T-helper 2 cell treated with Interferon-gamma antibody and Interleukin-4, amounts not matched to agents 5 μg/mL and 100 μg/mL, for 36 hours (primary cell): Measurements from ENCODE around the gene MYH10.

ENCODE experiments used
- DNase-seq: peaks from one replicate; pipeline ENCODE4 v3.0.0; 2021; ENCODE audit warnings: low spot score
- H3K27ac Mint-ChIP-seq: one replicate; pipeline ENCODE4 v1.8.0; 2021; ENCODE audit warnings: mild to moderate bottlenecking, mixed read lengths
- H3K27me3 Mint-ChIP-seq: one replicate; pipeline ENCODE4 v1.8.0; 2021; ENCODE audit warnings: low read depth, mixed read lengths
- H3K36me3 Mint-ChIP-seq: one replicate; pipeline ENCODE4 v1.8.0; 2021; ENCODE audit warnings: low read depth, mixed read lengths
- H3K4me1 Mint-ChIP-seq: one replicate; pipeline ENCODE4 v1.8.0; 2021; ENCODE audit warnings: low read depth, mixed read lengths
- H3K4me3 Mint-ChIP-seq: one replicate; pipeline ENCODE4 v1.8.0; 2022; ENCODE audit warnings: mild to moderate bottlenecking, moderate library complexity, mixed read lengths
- H3K9me3 Mint-ChIP-seq: one replicate; pipeline ENCODE4 v1.8.0; 2021; ENCODE audit warnings: mixed read lengths

The MYH10 gene

DNA sequence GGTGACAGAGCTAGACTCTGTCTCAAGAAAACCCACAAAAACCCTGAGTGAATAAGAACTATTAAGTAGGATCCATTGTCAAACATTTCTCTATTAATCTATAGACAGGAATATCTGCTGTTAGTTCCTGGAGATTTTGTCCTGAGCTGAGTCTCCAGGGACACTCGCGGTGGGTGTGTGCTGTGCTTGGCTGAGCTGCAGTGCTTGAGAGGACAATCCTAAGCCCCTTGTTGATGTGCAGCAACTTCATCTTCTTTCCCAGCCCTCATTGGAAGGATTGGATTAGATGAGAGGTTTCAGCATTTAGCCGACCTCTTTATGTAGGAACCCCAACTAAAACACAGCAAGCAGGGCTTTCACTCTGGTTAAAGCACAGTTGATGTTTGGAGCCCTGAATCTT lies 161.5 kb downstream of the MYH10 start:
- Mint-ChIP-seq H3K27ac (no peak overlapping the region), H3K4me1 (no peaks in the 10 kb centered on the region), H3K27me3 (no peaks in the 10 kb centered on the region), H3K9me3 (no peaks in the 10 kb centered on the region), H3K36me3 (peaks cover 25% of the 10 kb centered on the region), H3K4me3 (no peak overlapping the region)
- no peak for DNase-seq

DNA sequence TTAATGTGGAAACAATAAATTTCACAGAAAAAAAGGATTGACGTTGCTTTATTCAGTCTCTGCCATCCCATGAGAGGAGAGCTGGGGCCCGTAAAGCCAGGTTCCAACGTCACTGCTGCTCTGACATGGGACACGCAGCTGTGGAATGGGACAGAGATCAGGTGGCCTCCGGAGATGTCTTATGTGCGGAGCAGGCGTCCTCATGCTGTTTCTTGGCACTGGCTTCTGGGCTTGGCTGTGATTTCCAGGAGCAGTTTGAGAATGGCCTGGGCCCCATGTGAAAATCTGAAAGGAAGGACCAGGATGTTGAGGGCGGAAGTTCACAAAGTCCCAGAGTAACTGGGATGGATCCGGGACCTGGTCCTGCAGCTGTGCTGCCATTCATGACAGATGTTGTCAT lies 162.4 kb downstream of the MYH10 start:
- no peak for DNase-seq
- no peaks in the 10 kb centered on the region for H3K9me3 Mint-ChIP-seq
- no peaks in the 10 kb centered on the region for H3K4me1 Mint-ChIP-seq
- no peak overlapping the region for H3K27ac Mint-ChIP-seq
- no peaks in the 10 kb centered on the region for H3K27me3 Mint-ChIP-seq
- peaks cover 27% of the 10 kb centered on the region for H3K36me3 Mint-ChIP-seq
- H3K4me3 Mint-ChIP-seq = no peak overlapping the region

DNA sequence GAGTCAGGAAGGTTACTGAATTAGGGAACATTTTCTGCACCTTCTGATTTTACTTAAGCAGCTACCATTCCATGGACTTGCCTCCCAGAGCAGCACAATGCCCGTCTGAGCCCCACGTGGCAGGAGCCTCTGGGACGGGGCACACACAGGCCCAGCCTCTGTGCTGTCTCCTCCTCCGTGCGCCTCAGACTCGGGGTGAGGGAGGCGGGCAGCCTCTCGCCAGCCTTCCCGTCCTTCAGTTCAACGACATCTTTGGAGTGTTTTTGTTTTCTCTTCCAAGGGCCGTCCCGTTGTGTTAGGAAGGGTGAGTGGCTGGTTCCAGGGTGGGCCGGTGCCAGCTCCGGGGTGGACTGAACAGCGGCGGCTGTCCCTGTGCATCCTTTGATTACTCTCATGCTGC lies 163.0 kb downstream of the MYH10 start:
- H3K4me3 Mint-ChIP-seq = no peak overlapping the region
- H3K4me1 Mint-ChIP-seq = no peaks in the 10 kb centered on the region
- no peaks in the 10 kb centered on the region for H3K27me3 Mint-ChIP-seq
- peaks cover 30% of the 10 kb centered on the region for H3K36me3 Mint-ChIP-seq
- no peak for DNase-seq
- H3K27ac Mint-ChIP-seq = no peak overlapping the region
- H3K9me3 Mint-ChIP-seq = no peaks in the 10 kb centered on the region

DNA sequence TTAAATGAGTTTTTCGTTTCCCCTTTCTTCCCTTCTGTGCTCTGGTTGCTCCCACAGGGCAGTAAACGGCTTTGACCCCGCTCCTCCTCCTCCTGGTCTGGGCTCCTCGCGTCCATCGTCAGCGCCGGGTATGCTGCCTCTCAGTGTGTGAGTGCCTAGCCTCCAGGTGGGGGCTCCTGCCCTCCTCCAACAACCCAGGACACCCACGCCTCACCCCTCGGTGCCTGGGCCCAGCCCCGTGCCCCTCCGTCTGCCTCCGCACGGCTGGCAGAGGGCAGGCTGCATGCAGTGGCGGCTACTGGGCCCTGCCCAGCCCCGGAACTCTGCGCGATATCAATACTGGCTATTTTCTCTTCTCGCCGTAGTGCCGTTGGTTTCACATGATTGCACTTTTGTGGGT lies 163.7 kb downstream of the MYH10 start:
- Mint-ChIP-seq H3K27ac (no peak overlapping the region), H3K9me3 (no peaks in the 10 kb centered on the region), H3K4me1 (no peaks in the 10 kb centered on the region), H3K4me3 (no peak overlapping the region), H3K36me3 (peaks cover 33% of the 10 kb centered on the region), H3K27me3 (no peaks in the 10 kb centered on the region)
- no peak for DNase-seq

DNA sequence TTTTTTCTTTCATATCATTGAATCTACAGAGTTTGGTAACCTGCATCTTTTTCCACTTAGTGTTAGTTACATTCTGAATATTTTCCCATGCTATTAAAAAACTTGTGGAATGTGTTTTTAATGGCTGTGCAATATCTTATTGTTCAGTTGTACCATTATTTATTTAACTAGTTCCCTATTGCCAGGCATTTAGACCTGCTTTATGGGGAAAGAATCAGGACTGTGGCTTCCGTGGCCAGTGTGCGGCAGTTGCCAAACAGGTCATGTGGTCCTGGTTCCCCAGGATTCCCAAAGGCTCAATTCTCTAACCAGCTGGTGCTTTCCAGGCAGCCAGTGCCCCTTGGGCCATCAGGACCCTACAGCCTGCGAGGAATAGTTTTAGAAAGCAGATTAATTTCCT lies 164.1 kb downstream of the MYH10 start:
- no peaks in the 10 kb centered on the region for H3K27me3 Mint-ChIP-seq
- no peaks in the 10 kb centered on the region for H3K9me3 Mint-ChIP-seq
- H3K4me1 Mint-ChIP-seq = no peaks in the 10 kb centered on the region
- H3K36me3 Mint-ChIP-seq = peaks cover 36% of the 10 kb centered on the region
- H3K4me3 Mint-ChIP-seq = no peak overlapping the region
- no peak for DNase-seq
- no peak overlapping the region for H3K27ac Mint-ChIP-seq

DNA sequence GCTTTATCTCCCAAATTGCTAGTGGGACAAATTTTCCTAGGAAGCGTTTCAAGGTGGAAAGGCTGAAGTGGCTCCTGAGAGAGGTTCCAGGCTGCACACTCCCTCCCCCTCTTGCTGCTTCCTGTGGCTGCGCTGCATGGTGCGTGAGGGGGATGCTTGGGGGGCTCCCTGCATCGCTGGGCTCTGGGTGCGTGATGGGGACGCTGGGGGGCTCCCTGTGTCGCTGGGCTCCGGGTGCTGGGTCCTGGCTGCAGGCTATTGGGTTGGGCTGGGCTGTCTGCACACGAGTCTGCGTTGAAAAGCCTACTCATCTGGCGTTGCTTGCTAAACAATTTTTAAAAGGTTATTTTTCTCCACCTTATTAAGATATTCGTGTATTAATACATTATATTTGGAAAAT lies 164.8 kb downstream of the MYH10 start:
- no peak overlapping the region for H3K4me3 Mint-ChIP-seq
- no peaks in the 10 kb centered on the region for H3K4me1 Mint-ChIP-seq
- no peak overlapping the region for H3K27ac Mint-ChIP-seq
- H3K36me3 Mint-ChIP-seq = peaks cover 35% of the 10 kb centered on the region
- H3K27me3 Mint-ChIP-seq = no peaks in the 10 kb centered on the region
- no peak for DNase-seq
- H3K9me3 Mint-ChIP-seq = no peaks in the 10 kb centered on the region

DNA sequence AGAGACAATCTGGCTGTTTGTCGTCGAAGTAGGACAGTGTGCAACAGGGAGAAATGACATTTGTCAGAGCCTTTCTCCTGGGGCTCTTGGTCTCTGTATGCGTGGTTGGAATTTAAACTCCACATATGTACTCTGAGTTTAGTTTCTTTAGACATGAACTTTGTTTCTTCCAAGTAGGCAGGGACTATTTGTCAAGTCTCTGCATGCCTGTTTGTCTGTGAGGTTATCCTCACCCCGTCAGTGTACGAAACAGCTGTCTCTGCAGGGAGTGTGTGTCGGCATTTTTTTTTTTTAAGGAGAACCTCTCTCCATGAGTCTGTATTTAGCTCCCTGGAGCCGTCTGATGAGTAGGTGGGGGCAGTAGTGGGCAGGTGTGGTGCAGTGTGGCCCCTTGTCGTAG lies 165.2 kb downstream of the MYH10 start:
- DNase-seq = no peak
- Mint-ChIP-seq H3K27ac (no peak overlapping the region), H3K9me3 (no peaks in the 10 kb centered on the region), H3K27me3 (no peaks in the 10 kb centered on the region), H3K4me1 (no peaks in the 10 kb centered on the region), H3K36me3 (peaks cover 35% of the 10 kb centered on the region), H3K4me3 (no peak overlapping the region)

DNA sequence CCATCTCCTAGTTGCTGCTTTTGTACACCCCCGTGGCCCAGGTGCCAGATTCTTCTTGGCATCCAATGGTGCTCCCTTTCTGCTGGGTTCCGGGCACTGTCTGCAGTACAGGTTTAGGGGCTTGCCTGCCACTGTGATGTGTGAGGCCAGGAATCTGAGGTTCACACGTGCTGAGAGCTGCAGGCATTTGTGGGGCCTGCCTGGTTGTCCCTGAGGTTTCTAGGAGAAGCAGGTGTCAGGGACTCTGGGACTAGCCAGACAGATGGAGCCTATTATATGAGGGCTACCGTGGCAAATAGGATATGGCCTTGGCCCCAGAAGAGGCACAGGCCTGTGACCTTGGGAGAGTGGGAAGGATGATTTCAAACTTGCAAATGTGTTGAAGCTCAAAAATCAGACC lies 165.6 kb downstream of the MYH10 start:
- Mint-ChIP-seq H3K27me3 (no peaks in the 10 kb centered on the region), H3K9me3 (no peaks in the 10 kb centered on the region), H3K4me3 (no peak overlapping the region), H3K4me1 (no peaks in the 10 kb centered on the region), H3K36me3 (peaks cover 39% of the 10 kb centered on the region), H3K27ac (no peak overlapping the region)
- no peak for DNase-seq

DNA sequence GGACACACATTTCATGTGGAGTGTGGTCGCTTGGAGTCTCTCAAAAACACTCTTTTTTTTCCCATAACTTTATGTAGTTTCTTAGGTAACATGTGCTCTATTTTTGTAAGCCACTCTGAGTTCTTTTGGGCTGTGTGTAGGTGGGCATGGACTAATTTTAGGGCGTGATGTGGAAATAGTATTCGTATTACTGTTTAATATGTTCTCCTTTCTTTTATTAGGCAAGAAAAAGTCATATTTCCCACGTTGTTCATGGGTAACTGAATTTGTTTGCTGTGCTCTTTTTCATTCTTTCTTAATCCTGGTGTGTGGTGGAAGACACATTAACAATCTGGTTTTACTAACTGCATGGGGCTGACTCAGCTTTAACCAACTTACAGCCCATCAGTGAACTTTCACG lies 167.4 kb downstream of the MYH10 start:
- no peak overlapping the region for H3K27ac Mint-ChIP-seq
- peaks cover 46% of the 10 kb centered on the region for H3K36me3 Mint-ChIP-seq
- no peak overlapping the region for H3K4me3 Mint-ChIP-seq
- no peaks in the 10 kb centered on the region for H3K4me1 Mint-ChIP-seq
- no peaks in the 10 kb centered on the region for H3K9me3 Mint-ChIP-seq
- no peak for DNase-seq
- H3K27me3 Mint-ChIP-seq = no peaks in the 10 kb centered on the region

DNA sequence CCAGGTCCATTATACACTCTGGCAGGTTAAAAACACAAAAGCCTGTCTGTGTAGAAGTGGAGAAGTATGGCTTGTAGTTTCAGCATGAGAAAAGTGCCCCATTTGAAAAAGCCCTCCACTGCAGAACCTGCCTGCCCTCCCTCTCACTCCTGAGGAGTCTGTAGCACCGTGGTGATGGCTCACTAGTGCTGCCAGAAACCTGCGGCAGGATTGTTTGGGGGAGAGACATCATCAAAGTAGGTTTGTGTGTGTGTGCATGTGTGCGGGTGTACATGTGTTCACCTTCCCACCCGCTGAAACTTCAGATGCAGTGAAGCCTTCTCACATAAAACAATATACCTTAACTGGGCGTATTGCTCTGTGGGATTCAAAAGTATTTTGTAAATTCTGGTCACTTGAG lies 168.0 kb downstream of the MYH10 start:
- H3K4me1 Mint-ChIP-seq = no peaks in the 10 kb centered on the region
- no peak overlapping the region for H3K4me3 Mint-ChIP-seq
- no peak overlapping the region for H3K27ac Mint-ChIP-seq
- peaks cover 45% of the 10 kb centered on the region for H3K36me3 Mint-ChIP-seq
- no peaks in the 10 kb centered on the region for H3K27me3 Mint-ChIP-seq
- H3K9me3 Mint-ChIP-seq = no peaks in the 10 kb centered on the region
- no peak for DNase-seq

DNA sequence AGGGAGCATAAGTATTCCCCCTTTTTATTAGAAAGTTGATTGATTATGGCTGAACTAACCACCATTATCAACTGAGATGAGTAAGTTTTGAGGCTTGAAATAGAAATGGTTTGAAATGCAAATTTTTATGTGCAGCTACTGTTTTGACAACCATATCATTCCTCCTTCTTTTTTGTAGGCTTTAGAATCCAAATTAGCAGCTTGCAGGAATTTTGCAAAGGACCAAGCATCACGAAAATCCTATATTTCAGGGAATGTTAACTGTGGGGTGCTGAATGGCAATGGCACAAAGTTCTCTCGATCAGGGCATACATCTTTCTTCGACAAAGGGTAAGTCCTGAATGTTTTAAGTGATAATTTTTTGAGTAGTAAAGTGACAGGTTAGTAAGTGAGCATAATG lies 170.7 kb downstream of the MYH10 start:
- Mint-ChIP-seq H3K36me3 (peaks cover 57% of the 10 kb centered on the region), H3K27ac (no peak overlapping the region), H3K4me3 (no peak overlapping the region), H3K27me3 (no peaks in the 10 kb centered on the region), H3K4me1 (peaks cover 8% of the 10 kb centered on the region), H3K9me3 (no peaks in the 10 kb centered on the region)
- no peak for DNase-seq

DNA sequence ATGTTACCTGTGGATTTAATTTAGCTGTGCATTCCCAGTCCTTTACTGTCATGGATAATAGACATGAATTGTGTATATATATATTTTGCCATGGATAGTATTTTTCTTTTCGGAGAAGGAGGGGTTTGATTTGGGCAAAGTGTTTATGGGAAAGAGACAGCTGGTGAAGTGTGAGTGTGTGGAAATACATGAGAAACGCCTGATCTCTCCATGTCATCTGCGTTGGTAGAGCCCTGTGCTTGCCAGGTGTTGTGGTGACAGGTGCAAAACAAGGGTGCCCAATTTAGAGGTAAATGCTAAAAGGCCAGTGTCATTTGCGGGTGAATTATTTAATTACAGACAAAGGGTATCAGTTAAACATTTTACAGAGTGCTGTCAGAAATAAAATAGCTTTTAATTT lies 171.4 kb downstream of the MYH10 start:
- peaks cover 58% of the 10 kb centered on the region for H3K36me3 Mint-ChIP-seq

DNA sequence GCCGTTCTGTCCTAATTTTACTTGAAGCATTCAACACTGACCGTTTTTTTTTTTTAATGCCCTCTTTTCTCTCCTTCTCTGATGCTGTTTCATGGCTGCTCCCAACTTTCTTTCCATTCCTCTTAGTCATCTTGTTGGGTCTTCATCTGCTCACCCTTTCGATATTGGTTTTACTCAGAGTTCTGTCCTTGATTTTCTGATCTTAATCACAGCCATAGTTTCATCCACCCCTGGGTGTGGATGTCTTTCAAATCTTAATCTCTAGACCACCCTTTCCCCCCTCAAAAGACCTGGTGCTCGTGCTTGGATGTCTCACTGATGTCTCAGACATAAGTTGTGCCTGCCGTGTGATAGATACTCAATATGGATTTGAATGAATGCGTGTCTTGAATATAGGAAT lies 172.4 kb downstream of the MYH10 start:
- Mint-ChIP-seq H3K36me3 (peaks cover 56% of the 10 kb centered on the region), H3K4me1 (peaks cover 11% of the 10 kb centered on the region), H3K27me3 (no peaks in the 10 kb centered on the region), H3K9me3 (no peaks in the 10 kb centered on the region), H3K4me3 (no peak overlapping the region), H3K27ac (no peak overlapping the region)
- no peak for DNase-seq

More for the DNA sequence above, 171.4 kb downstream of the MYH10 start:
- no peak for DNase-seq
- H3K9me3 Mint-ChIP-seq = no peaks in the 10 kb centered on the region
- H3K27ac Mint-ChIP-seq = no peak overlapping the region
- H3K4me1 Mint-ChIP-seq = peaks cover 11% of the 10 kb centered on the region
- no peak overlapping the region for H3K4me3 Mint-ChIP-seq
- no peaks in the 10 kb centered on the region for H3K27me3 Mint-ChIP-seq

DNA sequence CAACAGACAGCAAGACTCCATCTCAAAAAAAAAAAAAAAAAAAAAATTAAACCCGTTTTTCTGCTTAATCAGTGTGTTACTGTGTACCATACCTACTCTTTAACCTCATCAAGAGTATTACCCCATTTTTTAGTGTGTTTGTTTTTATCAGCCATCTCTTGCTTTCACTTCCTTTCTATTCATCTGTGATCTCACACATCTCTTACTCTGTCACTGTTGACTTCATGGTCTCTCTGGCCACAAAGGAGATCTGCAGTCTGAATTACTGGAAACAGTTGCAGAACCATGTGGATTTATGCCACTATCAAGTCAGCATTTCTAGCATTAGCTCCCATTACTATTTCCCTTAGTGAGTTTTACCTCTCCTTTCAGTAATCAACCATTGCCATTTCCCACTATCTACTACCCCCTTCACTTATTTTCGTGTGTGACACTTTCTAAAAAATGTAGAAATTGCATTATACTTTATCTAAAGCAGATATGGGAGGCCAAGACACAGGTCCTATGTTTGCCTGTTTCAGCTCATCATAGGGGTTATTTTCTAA lies 174.8 kb downstream of the MYH10 start:
- no peaks in the 10 kb centered on the region for H3K27me3 Mint-ChIP-seq
- no peak overlapping the region for H3K4me3 Mint-ChIP-seq
- H3K36me3 Mint-ChIP-seq = peaks cover 62% of the 10 kb centered on the region
- H3K27ac Mint-ChIP-seq = peak overlapping the region; percentile 23
- H3K9me3 Mint-ChIP-seq = no peaks in the 10 kb centered on the region
- no peak for DNase-seq
- H3K4me1 Mint-ChIP-seq = peaks cover 11% of the 10 kb centered on the region

DNA sequence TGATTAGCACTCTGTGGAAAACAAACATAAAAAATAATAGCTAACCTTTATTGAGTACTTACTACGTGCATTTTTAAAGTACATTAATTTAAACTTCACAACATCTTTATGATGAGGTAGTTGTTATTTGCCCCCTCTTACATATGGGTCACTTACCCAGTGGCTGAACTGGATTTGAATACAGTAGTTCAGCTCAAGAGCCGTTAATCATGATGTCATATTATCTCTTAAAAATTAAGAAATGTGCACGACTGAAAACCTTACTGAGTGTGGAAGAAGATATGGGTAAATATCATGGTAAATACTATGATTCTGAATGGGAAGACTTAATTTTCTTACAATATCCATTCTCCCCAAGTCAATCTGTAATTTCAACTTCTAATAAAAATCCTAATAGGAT lies 177.2 kb downstream of the MYH10 start:
- H3K36me3 Mint-ChIP-seq = peaks cover 63% of the 10 kb centered on the region
- no peak overlapping the region for H3K27ac Mint-ChIP-seq
- no peaks in the 10 kb centered on the region for H3K9me3 Mint-ChIP-seq
- peaks cover 14% of the 10 kb centered on the region for H3K4me1 Mint-ChIP-seq
- no peak for DNase-seq
- H3K4me3 Mint-ChIP-seq = no peak overlapping the region
- no peaks in the 10 kb centered on the region for H3K27me3 Mint-ChIP-seq
